ENCODE data around the gene KLK12.
"Not testable (repeated sequence)": the region's sequence is repeated elsewhere in the genome, so short reads cannot be mapped to it uniquely, and the experiment has no call there.

KLK12 gene

GRCh38 chr19:50994129-50994528, 40.7 kb downstream of the KLK12 start:
- TF ChIP-seq CTCF (conservative IDR thresholded peaks at IDR 0.05; ENCODE audit: low read depth, low read length), result no peak
- no peak for DNase-seq (ENCODE audit: low read depth)

GRCh38 chr19:50992666-50993035, 42.2 kb downstream of the KLK12 start:
- no peak for TF ChIP-seq CTCF (conservative IDR thresholded peaks at IDR 0.05; ENCODE audit: low read depth, low read length)

More at GRCh38 chr19:50994129-50994528, 40.7 kb downstream of the KLK12 start:
- no peak overlapping the region for H3K4me3 ChIP-seq (ENCODE audit: low read depth, low read length)

GRCh38 chr19:50984416-50984815, 50.4 kb downstream of the KLK12 start:
- H3K4me3 ChIP-seq (ENCODE audit: low read depth, low read length); DNase-seq (ENCODE audit: low read depth): not testable (repeated sequence)

More at GRCh38 chr19:50992666-50993035, 42.2 kb downstream of the KLK12 start:
- H3K4me3 ChIP-seq (ENCODE audit: low read depth, low read length), result no peak overlapping the region
- no peak for DNase-seq (ENCODE audit: low read depth)

GRCh38 chr19:50983625-50984292, 51.0 kb downstream of the KLK12 start, which contains the start of gene KLK7:
TSS of gene KLK7 (minus strand) at chr19:50983917. CDS start at chr19:50982399, 1,518 bp downstream.
- no peak for DNase-seq (ENCODE audit: low read depth)
- no peak for TF ChIP-seq CTCF (conservative IDR thresholded peaks at IDR 0.05; ENCODE audit: low read depth, low read length)
- H3K4me3 ChIP-seq (ENCODE audit: low read depth, low read length), result no peak within 1 kb of the TSS

- no peak overlapping the region for H3K4me3 ChIP-seq (ENCODE audit: low read depth, low read length)
- no peak for TF ChIP-seq CTCF (conservative IDR thresholded peaks at IDR 0.05; ENCODE audit: low read depth, low read length)
- no peak for DNase-seq (ENCODE audit: low read depth)
These were observed 52.6 kb downstream of the KLK12 start for GRCh38 chr19:50982186-50982585.

- no peak overlapping the region for H3K4me3 ChIP-seq (ENCODE audit: low read depth, low read length)
- TF ChIP-seq CTCF (conservative IDR thresholded peaks at IDR 0.05; ENCODE audit: low read depth, low read length), result no peak
- no peak for DNase-seq (ENCODE audit: low read depth)
These were observed 53.1 kb downstream of the KLK12 start for GRCh38 chr19:50981587-50982146.

- H3K4me3 ChIP-seq (ENCODE audit: low read depth, low read length), result no peak overlapping the region
- no peak for TF ChIP-seq CTCF (conservative IDR thresholded peaks at IDR 0.05; ENCODE audit: low read depth, low read length)
- no peak for DNase-seq (ENCODE audit: low read depth)
These were observed 54.6 kb downstream of the KLK12 start for GRCh38 chr19:50980208-50980607.

Data from choroid plexus epithelial cell (primary cell).